GM18505 (cell line): ENCODE measurements around the gene KCTD20.
"Not testable (repeated sequence)": the region's sequence is repeated elsewhere in the genome, so short reads cannot be mapped to it uniquely, and the experiment has no call there.

ENCODE experiments used
- ATAC-seq: cut with Tn5 transposase; IDR thresholded peaks from one replicate; pipeline ENCODE4 v1.9.1; 2021; ENCODE audit not compliant: unreplicated experiment
- POLR2A ChIP-seq: IDR thresholded peaks from 4 replicates; pipeline ENCODE4 v1.6.1; 2011; ENCODE audit warnings: borderline replicate concordance; ENCODE audit not compliant: insufficient read depth, insufficient read length; ENCODE audit errors: extremely low read depth

KCTD20 gene

GRCh38 chr6:36460916-36461315, 18.1 kb downstream of the KCTD20 start:
- no peak for TF ChIP-seq POLR2A
- ATAC-seq: no peak

- no peak for ATAC-seq
- TF ChIP-seq POLR2A: no peak
Measured at GRCh38 chr6:36461646-36462045, 18.8 kb downstream of the KCTD20 start.

GRCh38 chr6:36463676-36464075, 20.9 kb downstream of the KCTD20 start:
- ATAC-seq: no peak
- TF ChIP-seq POLR2A: no peak

- no peak for TF ChIP-seq POLR2A
- no peak for ATAC-seq
Measured at GRCh38 chr6:36464233-36464632, 21.4 kb downstream of the KCTD20 start.

- no peak for ATAC-seq
- no peak for TF ChIP-seq POLR2A
Measured at GRCh38 chr6:36467625-36468024, 24.8 kb downstream of the KCTD20 start.

- ATAC-seq: no peak
- no peak for TF ChIP-seq POLR2A
Measured at GRCh38 chr6:36469148-36469661, 26.4 kb downstream of the KCTD20 start.

- no peak for ATAC-seq
- TF ChIP-seq POLR2A: no peak
Measured at GRCh38 chr6:36469946-36470345, 27.1 kb downstream of the KCTD20 start.

GRCh38 chr6:36478051-36478526, 35.3 kb downstream of the KCTD20 start:
- no peak for ATAC-seq

GRCh38 chr6:36479256-36479655, 36.5 kb downstream of the KCTD20 start:
- ATAC-seq: no peak

More at GRCh38 chr6:36478051-36478526, 35.3 kb downstream of the KCTD20 start:
- no peak for TF ChIP-seq POLR2A

GRCh38 chr6:36483326-36483725, 40.5 kb downstream of the KCTD20 start:
- not testable (repeated sequence) for ATAC-seq

More at GRCh38 chr6:36479256-36479655, 36.5 kb downstream of the KCTD20 start:
- TF ChIP-seq POLR2A: no peak

GRCh38 chr6:36484736-36485135, 41.9 kb downstream of the KCTD20 start:
- TF ChIP-seq POLR2A: no peak
- ATAC-seq: no peak

- TF ChIP-seq POLR2A: no peak
- ATAC-seq: no peak
Measured at GRCh38 chr6:36487698-36488097, 44.9 kb downstream of the KCTD20 start.

- no peak for TF ChIP-seq POLR2A
- ATAC-seq: no peak
Measured at GRCh38 chr6:36488221-36488620, 45.4 kb downstream of the KCTD20 start.

GRCh38 chr6:36489426-36489825, 46.6 kb downstream of the KCTD20 start:
- no peak for ATAC-seq
- TF ChIP-seq POLR2A: no peak
